Measurements from ENCODE around the gene RHCG. TPM values are rescaled to one million over a fixed set of nuclear protein-coding genes. Genes with fewer than 3 reads are reported as not detected.
A peak's percentile ranks its signal among the peaks of the same experiment; 100 is the strongest.

The RHCG gene
- total and polyA plus RNA-seq, 3 donors from 2014 or later: 0.62 to 2.0 (median 1.4) TPM

- H3K4me1 ChIP-seq: no peaks in the 10 kb centered on the region
- TF ChIP-seq POLR2A (IDR thresholded peaks at IDR 0.05) (no peak), CTCF (IDR thresholded peaks at IDR 0.05) (no peak)
- 75 to 77% methylated on average over 7 to 8 of the region's 8 CpGs for WGBS, 2 donors
- H3K9me3 ChIP-seq: no peaks in the 10 kb centered on the region
- no peaks in the 10 kb centered on the region for H3K27me3 ChIP-seq
- H3K4me3 ChIP-seq: no peak overlapping the region
- DNase-seq: no peak
- intact Hi-C loops (cut with DNase I; ENCODE audit: low total_unique reads): no loop called here
- no peaks in the 10 kb centered on the region for H3K36me3 ChIP-seq (ENCODE audit: low read depth, missing control alignments)
- H3K27ac ChIP-seq: no peak overlapping the region
These were observed 33.3 kb downstream of the RHCG start for GRCh38 chr15:89463113-89463512.

GRCh38 chr15:89462198-89462912 is 34.0 kb downstream of the RHCG start:
- peak; percentile 40 for DNase-seq
- no peaks in the 10 kb centered on the region for H3K27me3 ChIP-seq
- WGBS, 2 donors: 56 to 64% methylated on average over 9 of the region's 9 CpGs

GRCh38 chr15:89461386-89461785 is 35.0 kb downstream of the RHCG start:
- no peaks in the 10 kb centered on the region for H3K27me3 ChIP-seq
- TF ChIP-seq POLR2A (IDR thresholded peaks at IDR 0.05): no peak
- TF ChIP-seq CTCF (IDR thresholded peaks at IDR 0.05): no peak
- DNase-seq: no peak
- no peak overlapping the region for H3K4me3 ChIP-seq
- no peaks in the 10 kb centered on the region for H3K4me1 ChIP-seq
- H3K9me3 ChIP-seq: no peaks in the 10 kb centered on the region
- no peaks in the 10 kb centered on the region for H3K36me3 ChIP-seq (ENCODE audit: low read depth, missing control alignments)
- intact Hi-C loops (cut with DNase I; ENCODE audit: low total_unique reads): no loop called here
- 53 to 78% methylated on average over 2 to 4 of the region's 4 CpGs for WGBS, 2 donors
- H3K27ac ChIP-seq: no peak overlapping the region

More at GRCh38 chr15:89462198-89462912, 34.0 kb downstream of the RHCG start:
- intact Hi-C loops (cut with DNase I; ENCODE audit: low total_unique reads): no loop called here
- no peaks in the 10 kb centered on the region for H3K4me1 ChIP-seq
- H3K9me3 ChIP-seq: no peaks in the 10 kb centered on the region
- no peak overlapping the region for H3K27ac ChIP-seq
- TF ChIP-seq CTCF (IDR thresholded peaks at IDR 0.05): no peak
- no peak for TF ChIP-seq POLR2A (IDR thresholded peaks at IDR 0.05)
- no peak overlapping the region for H3K4me3 ChIP-seq
- no peaks in the 10 kb centered on the region for H3K36me3 ChIP-seq (ENCODE audit: low read depth, missing control alignments)

- TF ChIP-seq POLR2A (IDR thresholded peaks at IDR 0.05) (no peak), CTCF (IDR thresholded peaks at IDR 0.05) (no peak)
- no peaks in the 10 kb centered on the region for H3K27me3 ChIP-seq
- intact Hi-C loops (cut with DNase I; ENCODE audit: low total_unique reads): no loop called here
- H3K4me3 ChIP-seq: no peak overlapping the region
- no peak for DNase-seq
- H3K27ac ChIP-seq: no peak overlapping the region
- 65 to 77% methylated on average over 2 of the region's 2 CpGs for WGBS, 2 donors
- no peaks in the 10 kb centered on the region for H3K4me1 ChIP-seq
- no peaks in the 10 kb centered on the region for H3K36me3 ChIP-seq (ENCODE audit: low read depth, missing control alignments)
- H3K9me3 ChIP-seq: no peaks in the 10 kb centered on the region
These were observed 36.3 kb downstream of the RHCG start for GRCh38 chr15:89460048-89460447.
